ENCODE measurements around the gene PRRX2.

PRRX2 gene

DNA sequence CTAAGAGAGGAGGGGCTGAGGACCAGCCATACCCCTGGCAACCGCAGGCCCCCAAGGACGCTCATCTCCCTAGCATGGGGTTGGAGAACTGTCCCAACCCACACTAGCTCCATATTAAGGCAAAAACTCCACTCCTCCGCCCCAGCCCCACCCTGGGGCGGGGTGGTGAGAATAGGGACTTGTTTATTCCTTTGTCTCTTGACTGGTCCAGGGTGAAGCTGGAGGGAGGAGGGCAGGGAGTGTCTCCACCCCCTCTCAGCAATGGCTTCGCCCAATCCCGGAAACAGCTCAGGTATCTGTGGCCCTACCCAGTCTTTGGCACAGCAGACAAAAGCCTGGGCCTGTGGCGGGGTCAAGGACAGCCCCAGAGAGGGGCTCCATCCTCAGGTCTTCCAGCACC lies 16.9 kb downstream of the PRRX2 start:
- no peak for DNase-seq

DNA sequence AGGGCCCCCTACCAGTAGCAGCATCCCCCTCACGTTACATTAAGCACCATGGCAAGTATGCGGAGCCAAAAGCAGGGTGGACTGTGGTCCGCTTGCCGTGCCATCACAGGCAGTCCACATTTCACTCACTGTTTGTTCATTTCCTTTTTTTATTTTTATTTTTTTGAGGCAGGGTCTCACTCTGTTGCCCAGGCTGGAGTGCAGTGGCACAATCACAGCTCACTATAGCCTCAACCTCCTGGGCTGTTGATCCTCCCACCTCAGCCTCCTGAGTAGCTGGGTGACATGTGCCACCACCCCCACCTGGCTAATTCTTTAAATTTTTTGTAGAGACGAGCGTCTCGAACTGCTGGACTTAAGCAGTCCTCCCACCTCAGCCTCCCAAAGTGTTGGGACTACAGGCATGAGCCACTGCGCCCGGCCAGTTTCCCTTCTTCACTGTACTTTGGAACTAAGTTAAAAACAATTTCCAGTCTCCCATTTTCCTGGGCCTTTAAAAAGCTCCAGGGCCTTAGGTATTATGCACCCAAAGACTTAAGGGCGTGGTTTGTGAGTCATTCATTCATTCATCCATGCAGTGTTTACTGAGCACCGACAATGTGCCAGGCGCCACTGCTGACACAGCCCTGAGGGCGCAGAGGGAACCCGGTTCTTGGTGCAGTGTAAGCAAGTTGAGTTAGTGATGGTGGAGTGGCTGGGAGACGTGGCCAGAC lies 19.9 kb downstream of the PRRX2 start:
- DNase-seq, result no peak

DNA sequence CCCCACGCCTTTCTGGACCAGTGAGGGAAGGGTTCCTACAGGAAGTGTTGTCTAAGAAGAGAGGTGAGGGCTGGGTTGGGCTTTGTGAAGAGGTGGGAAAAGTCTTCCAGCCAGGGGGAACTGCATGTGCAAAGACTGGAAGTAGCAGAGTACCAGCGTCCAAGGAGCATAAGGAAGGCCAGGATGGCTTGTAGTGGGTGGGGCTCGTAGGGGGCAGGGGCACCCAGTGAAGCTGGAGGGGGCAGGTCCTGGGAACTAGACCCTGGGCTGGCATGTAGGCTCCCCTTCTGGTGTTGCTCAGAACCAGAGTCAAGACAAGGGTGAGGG lies 20.4 kb downstream of the PRRX2 start:
- no peak for DNase-seq

DNA sequence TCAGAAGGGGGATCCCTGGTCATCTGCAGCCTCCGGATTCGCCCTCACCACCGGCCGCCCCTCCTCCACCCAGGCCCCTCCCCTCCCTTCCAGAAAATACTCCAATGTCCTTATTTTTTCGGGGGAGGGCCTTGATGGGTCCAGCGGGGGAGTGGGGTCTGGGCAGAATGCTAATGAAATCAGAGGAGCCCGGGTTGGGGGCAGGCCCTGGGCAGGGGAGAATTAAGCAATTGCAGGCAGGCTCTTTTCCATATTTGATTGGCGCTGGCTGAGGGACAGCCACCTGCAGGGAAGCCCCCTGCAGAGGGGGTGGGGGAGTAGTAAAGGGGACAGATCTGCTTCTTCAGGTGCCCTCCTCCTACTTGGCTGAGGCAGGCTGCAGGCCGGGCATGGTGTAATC lies 21.3 kb downstream of the PRRX2 start:
- DNase-seq, result no peak

DNA sequence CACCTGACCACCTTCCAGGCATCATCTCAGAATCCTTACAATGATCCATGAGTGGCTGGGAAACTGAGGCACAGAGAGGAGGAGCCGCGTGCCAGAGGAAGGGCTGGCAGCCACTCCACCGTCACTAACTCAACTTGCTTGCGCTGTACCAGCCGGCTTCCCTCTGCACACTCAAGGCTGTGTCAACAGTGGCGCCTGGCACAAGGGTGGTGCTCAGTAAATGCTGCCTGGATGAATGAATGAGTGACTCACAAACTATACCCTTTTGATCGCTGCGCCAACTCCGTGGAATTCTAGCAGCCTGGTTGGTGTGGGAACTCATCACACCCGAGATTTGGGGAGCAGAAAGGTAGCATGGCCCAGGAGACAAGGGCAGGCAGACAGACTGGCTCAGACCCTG lies 21.9 kb downstream of the PRRX2 start:
- no peak for DNase-seq

DNA sequence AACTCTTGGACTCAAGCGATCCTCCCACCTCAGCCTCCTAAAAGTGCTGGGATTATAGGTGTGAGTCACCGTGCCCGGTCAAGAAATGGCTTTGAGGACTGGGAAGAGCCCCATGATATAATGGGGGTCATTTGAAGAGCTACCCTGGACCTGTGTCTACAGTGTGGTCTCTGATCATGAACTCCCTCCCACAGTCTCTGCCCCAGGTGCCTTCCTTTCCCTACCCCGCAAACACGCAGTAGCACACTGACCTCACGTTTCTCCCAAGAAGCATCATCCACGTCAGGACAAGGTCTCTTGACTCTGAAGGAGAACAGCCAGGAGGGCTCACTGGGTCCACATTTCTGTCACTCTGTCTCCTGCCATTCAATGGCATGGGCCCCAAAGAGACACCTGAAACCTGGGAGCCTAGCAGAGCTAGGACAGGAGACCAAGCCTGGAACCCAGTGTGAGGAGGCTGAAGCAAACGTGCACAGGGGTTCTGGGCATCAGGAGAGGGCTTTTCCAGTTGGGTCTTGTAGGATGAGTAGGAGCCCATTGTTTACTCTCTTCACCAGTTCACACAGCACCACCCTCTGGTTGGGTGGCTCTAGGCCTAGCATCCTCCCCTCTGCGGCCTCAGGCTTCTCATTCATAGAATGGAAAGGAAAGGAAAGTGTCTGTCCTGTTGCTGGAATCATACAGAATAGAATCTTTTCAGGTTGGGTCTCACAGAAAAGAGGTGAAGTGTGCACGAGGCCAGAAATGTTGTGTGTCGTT lies 23.0 kb downstream of the PRRX2 start:
- no peak for DNase-seq

DNA sequence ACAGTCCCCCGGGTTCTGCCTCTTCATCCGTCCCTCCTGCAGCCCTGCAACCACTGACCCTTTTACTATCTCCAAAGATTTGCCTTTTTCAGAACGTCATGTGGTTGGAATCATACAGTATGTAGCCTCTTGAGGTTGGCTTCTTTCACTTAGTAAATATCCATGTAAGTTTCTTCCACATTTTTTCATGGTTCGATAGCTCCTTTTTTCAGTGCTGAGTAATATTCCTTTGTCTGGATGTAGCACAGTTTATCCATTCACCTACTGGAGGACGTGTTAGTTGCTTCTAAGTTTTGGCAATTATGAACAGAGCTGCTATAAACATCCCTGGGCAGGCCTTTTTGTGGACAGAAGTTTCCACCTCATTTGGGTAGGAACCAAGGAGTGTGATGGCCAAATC lies 27.1 kb downstream of the PRRX2 start:
- no peak for DNase-seq

DNA sequence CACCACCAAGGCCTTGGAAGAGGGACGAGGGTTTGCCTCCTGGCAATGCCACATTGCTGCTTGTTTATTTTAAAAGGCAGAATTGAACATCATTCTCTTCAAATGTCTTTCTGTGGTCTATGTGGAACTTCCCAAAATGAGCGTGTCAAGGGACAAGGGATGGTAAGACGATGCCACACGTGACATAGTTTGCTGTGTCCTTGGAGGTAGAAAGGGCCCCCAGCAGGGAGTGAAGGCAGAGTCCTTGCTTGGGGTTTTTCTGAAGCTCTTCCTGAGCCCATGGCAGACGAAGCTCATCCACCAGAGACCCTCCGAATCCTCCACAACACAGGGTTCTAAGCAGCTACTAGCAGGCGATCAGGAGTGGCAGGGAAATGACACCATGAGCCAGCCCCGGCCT lies 28.3 kb downstream of the PRRX2 start:
- no peak for DNase-seq

DNA sequence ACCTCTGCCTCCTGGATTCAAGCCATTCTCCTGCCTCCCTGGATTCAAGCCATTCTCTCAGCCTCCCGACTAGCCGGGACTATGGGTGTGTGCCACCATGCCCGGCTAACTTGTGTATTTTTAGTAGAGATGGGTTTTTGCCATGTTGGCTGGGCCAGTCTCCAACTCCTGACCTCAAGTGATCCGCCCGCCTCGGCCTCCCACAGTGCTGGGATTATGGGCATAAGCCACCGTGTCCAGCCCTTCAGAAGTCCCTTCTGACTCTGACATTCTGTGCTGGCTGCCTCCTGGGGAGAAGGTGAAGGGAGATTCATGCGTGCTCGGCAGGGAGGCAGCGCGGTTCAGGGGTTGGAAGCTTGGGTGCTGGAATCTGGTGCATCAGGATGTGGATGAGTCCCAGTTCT lies 28.8 kb downstream of the PRRX2 start:
- DNase-seq, result no peak

DNA sequence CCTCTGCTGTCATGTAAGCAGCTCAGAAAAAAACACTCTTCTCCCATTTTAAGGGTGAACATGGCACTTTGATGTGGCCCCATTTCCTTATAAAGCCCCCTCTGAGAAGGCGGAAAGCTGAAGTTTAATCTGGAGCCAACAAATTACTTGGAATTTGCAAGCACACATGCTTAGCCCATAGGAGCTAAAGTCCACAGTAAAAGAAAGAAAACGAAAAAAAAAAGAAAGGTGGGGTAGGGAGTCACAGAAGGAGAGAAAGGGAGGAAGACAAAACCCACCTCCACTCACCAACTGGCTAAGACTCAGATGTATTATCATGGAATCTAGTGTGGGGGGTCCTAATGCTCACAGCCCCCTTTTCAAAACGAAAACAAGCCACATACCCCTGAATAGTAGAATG lies 30.4 kb downstream of the PRRX2 start:
- DNase-seq, result no peak

DNA sequence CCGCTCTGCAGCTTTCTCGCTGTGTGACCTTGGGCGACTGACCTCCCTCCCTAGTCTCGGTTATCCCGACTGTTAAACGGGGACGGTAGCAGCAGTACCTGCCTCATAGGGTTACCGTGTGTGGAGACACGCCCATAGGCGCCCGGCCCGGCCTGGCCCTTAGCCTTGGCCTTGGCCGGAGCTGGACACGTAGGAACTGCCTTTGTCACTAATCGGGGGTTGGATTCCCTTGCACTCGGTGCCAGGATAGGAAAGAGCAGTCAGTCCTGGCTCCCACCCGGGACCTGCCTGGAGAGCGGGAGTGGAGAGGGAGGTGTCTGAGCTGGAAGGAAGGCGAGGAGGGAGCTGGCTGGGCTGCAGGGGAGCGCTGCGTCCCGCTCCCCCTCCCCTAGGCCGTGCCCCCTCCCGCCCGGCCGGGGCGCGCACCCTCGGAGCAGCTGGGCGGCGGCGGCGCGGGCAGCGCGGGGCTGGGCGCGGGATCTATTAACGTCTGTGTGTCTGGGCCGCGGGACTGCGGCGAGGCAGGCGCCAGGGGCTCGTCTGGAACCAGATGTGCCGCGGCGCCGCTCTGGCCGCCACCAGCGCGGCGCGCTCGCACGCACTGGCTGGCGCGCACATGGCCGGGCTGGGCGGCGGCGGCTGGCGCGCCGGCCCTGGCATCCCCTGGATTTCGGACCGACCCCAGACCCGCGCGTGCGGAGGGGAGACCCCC lies 31.7 kb downstream of the PRRX2 start:
- DNase-seq, result no peak

DNA sequence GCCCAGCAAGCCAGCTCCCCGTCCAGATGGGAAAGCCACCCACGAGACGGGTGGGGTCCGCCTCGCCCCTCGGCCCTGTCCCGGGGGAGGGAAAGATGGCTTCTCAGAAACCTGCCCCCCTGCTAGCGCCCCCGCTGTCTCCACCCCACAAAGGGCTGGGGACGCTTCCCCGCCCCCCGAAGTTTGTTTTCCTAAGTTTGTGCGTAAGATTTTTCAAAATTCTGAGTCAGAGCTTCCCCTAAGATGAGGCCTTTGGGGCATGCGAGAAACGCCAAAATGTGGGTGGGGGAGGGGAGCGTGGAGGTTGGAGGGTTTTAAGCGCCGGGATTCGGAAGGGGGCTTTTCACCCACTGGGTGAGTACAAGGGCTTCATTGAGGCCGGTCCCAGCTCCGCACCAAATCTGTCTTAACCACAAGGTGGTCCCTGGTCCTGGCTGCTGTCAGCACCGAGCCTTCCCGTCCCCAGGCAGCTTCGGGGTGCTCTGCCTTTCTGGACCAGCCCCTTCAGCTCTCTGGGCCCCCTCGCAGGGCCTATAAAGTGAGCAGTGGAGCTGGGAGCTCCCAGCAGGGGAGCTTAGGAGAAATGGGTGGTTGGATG lies 32.3 kb downstream of the PRRX2 start:
- no peak for DNase-seq

DNA sequence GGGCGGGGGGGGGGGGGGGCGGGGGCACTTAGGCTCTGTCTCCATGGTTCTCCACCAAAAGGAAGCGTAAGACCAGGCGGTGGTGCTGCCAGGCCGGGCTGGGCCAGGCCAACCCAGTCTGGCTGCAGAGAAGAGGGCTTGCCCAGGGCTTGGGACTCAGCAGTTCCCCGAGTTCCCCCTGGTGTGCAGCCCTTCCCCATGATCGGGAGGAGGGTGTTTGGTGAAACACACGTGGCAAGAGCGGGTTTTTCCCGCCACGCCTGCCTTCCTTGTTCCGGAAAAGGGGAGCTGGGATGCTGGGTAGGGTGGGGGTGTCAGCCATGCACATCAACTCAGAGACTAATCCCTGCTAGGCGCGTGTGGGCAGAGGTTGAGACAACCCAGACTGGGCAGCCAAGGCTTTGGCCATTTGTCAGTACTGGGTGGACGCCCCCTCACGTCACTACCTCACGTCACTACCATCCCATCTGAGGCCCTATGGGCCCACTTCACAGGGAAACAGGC lies 32.9 kb downstream of the PRRX2 start:
- no peak for DNase-seq

DNA sequence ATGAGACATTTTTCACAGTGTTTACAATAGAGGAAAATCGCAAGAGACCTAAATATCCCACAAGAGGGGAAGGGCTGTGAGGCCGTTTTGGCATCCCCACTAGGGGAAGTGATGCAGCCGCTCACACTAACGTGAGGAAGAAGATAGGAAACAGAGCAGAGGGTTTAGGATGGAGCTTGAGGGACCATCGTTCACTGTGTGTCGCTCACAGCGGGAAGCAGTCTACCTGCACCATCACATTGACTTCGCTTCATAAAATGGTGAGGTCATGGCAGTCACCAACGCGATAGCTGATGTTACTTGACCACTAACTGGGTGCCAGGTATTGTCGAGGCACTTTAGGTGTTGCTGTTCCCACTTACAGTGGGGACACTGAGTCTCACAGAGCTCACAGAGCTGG lies 35.6 kb downstream of the PRRX2 start:
- no peak for DNase-seq

DNA sequence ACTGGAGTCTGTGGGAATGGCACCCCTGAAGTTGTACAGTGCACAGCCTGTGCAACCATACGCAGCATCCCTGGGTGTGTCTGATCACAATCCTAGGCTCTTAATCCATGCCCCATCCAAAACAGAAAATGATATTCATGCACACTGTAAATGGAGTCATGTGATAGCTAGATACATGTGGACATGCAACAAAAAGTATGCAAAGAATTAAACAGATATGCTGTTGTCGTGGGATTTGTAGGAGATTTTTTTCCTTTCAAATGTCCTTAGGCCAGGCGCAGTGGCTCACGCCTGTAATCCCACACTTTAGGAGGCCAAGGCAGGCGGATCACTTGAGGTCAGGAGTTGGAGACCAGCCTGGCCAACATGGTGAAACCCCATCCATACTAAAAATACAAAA lies 36.1 kb downstream of the PRRX2 start:
- DNase-seq, result no peak

DNA sequence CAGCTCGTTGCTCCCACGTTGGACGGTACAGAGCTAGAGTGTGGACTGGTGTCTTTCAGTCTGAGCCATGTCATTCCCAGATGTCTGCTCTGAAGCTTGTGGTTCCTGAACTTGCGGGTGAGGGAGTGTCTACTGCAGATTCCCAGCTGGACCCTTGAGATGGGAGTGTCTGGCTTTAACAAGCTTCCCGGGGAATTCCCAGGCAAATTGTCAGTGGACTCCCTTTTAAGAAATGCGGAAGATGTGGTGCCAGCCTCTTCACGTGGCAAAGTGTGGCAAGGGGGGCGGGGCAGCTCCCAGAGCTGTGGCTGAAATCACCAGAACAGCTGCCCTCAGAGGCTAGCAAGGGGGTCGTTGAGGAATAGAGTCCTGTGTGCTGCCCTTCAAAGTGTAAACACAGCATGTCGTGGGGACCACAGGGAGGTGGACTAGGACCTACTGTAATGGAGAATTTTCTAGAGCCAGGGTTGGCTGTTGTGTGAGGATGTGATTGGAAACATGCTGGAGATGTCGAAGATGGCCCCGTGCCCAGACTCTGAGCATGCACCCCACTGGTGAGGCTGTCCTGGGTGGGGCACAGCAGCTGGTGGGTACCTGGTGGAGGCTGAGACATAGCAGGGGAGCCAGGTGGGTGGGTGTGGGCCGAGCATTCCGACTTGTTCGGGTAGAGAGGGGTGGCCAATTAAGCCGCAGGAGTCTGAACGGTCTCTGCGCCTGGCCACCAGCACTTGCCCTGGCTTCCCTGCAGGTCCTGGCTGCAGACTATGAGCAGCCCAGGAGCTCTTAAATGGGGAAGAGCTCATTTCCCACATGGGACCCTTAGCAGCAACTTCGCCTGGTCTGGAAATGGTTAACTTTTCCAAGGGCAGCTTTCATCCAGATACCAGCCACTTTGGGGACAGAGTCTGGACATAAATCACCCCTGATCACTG lies 37.4 kb downstream of the PRRX2 start:
- no peak for DNase-seq

DNA sequence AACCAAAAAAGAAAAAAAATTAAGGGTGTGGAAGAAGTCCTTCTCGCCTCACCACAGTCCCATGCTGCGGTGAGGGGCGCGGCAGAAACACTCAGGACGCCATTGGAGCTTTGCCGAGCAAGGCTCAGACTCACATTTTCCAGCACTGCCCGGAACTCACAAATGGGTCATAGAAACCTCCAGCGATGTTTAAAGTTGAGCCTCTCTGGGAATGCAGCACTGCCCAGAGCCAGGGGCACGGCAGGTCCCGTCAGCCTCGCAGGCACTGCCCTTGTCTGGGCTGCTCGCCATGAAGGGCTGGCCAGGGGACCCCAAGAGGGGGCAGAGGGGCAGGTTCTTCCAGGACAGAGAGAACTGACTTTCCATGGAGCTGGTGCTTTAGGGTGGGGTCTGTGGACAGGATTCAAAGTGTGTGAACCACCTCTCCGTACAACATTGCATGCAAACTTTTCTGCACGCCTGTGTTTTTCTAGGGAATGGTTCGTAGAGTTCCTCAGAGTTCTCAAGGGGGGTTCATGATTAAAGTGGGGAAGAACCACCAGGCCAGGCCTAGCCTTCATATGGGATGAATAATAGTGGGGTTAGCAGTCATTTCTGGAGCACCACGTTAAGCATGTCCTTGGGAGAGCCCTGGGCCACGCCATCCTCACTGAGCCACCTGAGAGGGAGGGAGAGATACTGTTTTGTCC lies 38.4 kb downstream of the PRRX2 start:
- no peak for DNase-seq

DNA sequence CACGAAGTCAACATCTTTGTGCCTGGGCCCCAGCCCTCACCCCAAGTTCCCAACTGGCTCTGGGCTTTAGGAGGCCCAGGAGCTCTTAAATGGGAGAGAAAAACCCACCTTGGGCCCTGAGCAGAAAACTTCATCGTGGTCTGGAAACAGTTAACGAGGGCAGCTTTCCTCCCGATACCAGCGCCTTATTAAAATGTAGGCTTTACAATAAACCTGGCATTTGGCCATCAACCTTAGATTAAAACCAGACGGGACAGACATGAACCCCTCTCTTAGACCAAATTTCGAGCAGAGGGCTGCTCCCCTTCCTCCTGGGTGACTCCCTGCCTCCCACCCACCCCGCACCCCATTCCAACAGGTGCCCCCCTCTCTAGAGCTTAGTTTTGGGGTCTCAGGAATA lies 39.4 kb downstream of the PRRX2 start:
- no peak for DNase-seq

DNA sequence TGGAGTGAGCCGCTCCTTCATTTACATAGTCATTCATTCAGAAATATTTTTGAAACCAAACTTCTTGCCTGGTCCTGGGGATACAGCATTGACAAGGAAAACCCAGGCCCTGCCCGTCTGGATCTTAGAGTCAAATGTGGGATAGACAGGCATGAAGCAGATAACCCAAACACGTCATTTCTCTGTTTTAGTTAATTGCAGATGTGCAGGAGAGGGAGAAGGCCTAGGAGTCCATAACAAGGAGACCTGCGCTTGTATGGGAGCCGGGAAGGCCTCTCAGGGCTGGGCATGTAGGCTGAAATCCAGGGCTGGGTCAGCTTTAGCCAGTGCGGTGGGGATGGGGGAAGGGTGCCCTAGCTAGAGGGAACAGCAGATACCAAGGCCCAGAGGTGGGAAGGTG lies 43.3 kb downstream of the PRRX2 start:
- no peak for DNase-seq

DNA sequence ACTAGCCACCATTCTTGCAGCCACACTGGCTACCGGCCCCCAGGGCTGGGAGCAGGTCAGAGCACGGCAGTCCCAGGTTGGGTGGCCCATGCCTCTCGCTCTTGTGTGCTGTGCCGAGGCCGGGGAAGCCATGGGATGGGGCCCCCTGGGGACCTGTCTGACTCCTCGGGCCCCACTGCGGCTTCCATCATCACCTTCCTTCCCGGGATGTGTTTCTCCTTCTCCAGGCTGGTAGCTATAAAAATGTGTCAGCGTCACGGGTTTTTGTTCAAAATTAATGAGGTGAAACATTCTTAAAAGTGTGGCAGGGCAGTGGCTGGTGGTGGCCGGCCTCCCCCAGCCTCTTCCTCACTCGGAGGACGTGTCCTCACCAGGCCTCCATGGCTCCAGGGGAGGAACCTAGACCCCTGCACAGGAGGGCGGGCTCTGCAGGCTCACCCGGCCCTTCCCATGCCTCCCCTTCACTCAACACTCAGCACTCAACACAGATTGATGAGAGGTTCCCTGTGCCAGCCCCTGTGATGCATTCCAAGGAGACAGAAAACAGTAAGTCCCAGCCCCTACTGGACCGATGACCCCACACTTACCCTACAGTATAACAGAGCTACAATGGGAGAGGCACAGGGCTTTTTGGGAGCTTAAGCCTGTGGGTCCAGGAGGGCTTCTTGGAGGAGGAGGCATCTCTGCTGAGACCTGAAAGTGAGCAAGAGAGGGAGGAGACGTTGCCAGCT lies 44.2 kb downstream of the PRRX2 start:
- DNase-seq, result no peak

DNA sequence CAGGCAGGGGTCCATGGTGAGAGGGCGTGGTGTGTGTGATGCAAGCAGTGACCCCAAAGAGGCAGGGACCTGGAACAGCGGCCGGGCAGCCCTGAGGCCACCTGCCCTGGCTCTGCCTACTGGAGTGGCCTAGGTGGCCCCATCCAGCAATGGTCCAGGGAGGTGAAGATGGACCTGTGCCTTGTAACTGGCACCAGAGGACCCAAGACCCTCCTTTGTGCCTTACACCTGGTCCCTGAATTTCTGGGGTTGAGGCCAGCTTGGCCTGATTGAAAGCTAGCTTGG lies 44.7 kb downstream of the PRRX2 start:
- no peak for DNase-seq
